NCI-H2171 (cell line): ENCODE data around the gene CCR5AS.

Source experiments
- DNase-seq: peaks from one replicate; lab custom pipeline; 2025; lab: John Stamatoyannopoulos, UW

Gene CCR5AS

DNA sequence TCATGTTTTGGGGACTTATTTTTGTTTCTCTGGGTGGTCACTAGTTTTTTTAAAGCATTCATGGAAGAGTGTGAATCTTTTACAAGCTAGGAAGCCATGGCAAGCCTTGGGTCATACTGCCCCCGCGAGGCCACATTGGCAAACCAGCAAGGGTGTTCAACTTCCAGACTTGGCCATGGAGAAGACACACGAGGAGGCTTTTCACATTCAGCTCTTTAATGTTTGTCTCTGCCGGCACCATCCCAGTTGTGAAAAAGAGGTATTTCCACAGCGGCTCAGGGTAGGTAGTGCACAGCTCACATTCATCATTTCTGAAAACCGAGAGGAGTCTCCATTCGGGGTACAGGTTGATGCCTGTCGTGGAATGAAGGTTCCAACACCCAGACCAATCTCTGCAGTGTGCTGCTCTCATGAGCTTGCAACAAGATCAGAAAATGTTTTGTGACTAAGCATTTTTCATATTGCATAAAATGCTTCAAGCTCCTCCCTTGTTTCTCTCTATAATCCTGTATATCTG lies 28.4 kb downstream of the CCR5AS start:
- DNase-seq: no peak

- no peak for DNase-seq
Measured at GRCh38 chr3:46375814-46376213, 31.1 kb downstream of the CCR5AS start.

GRCh38 chr3:46375218-46375617 lies 31.6 kb downstream of the CCR5AS start:
- no peak for DNase-seq

DNA sequence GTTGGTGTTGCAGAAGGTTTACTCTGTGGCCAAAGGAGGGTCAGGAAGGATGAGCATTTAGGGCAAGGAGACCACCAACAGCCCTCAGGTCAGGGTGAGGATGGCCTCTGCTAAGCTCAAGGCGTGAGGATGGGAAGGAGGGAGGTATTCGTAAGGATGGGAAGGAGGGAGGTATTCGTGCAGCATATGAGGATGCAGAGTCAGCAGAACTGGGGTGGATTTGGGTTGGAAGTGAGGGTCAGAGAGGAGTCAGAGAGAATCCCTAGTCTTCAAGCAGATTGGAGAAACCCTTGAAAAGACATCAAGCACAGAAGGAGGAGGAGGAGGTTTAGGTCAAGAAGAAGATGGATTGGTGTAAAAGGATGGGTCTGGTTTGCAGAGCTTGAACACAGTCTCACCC lies 32.1 kb downstream of the CCR5AS start:
- no peak for DNase-seq

- no peak for DNase-seq
Measured at GRCh38 chr3:46372492-46373359, 34.1 kb downstream of the CCR5AS start.

DNA sequence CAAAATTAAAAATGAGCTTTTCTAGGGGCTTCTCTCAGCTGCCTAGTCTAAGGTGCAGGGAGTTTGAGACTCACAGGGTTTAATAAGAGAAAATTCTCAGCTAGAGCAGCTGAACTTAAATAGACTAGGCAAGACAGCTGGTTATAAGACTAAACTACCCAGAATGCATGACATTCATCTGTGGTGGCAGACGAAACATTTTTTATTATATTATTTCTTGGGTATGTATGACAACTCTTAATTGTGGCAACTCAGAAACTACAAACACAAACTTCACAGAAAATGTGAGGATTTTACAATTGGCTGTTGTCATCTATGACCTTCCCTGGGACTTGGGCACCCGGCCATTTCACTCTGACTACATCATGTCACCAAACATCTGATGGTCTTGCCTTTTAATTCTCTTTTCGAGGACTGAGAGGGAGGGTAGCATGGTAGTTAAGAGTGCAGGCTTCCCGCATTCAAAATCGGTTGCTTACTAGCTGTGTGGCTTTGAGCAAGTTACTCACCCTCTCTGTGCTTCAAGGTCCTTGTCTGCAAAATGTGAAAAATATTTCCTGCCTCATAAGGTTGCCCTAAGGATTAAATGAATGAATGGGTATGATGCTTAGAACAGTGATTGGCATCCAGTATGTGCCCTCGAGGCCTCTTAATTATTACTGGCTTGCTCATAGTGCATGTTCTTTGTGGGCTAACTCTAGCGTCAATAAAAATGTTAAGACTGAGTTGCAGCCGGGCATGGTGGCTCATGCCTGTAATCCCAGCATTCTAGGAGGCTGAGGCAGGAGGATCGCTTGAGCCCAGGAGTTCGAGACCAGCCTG lies 35.1 kb downstream of the CCR5AS start:
- DNase-seq: no peak

- no peak for DNase-seq
Measured at GRCh38 chr3:46370839-46371518, 35.9 kb downstream of the CCR5AS start, which contains the start of gene CCR5. Gene CCR5, plus strand, starts transcription at chr3:46370946. Its CDS starts 1,957 bp downstream, at chr3:46372903.

- DNase-seq: no peak
Measured at GRCh38 chr3:46369675-46370132, 37.2 kb downstream of the CCR5AS start.

DNA sequence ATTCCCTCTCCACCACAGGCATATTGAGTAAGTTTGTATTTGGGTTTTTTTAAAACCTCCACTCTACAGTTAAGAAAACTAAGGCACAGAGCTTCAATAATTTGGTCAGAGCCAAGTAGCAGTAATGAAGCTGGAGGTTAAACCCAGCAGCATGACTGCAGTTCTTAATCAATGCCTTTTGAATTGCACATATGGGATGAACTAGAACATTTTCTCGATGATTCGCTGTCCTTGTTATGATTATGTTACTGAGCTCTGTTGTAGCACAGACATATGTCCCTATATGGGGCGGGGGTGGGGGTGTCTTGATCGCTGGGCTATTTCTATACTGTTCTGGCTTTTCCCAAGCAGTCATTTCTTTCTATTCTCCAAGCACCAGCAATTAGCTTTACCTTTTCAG lies 37.7 kb downstream of the CCR5AS start:
- no peak for DNase-seq

GRCh38 chr3:46368569-46368968 lies 38.3 kb downstream of the CCR5AS start:
- DNase-seq: no peak

DNA sequence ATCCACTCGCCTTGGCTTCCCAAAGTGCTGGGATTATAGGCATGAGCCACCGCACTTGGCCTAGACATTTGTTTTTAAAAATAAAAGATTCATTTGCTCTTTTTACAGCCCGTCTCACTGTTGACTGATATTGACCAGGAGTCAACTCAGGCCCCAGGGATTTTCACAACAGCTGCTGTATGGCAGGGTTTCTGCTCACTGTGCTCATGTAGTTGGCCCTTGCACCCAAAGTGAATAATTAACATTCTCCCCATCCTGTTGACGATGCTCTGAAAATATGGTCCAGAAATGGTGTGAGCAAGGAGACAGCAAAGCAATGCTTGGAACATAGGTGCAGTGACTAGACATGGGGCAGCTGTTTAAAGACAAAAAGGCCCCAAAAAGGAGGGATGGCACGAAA lies 39.1 kb downstream of the CCR5AS start:
- no peak for DNase-seq

DNA sequence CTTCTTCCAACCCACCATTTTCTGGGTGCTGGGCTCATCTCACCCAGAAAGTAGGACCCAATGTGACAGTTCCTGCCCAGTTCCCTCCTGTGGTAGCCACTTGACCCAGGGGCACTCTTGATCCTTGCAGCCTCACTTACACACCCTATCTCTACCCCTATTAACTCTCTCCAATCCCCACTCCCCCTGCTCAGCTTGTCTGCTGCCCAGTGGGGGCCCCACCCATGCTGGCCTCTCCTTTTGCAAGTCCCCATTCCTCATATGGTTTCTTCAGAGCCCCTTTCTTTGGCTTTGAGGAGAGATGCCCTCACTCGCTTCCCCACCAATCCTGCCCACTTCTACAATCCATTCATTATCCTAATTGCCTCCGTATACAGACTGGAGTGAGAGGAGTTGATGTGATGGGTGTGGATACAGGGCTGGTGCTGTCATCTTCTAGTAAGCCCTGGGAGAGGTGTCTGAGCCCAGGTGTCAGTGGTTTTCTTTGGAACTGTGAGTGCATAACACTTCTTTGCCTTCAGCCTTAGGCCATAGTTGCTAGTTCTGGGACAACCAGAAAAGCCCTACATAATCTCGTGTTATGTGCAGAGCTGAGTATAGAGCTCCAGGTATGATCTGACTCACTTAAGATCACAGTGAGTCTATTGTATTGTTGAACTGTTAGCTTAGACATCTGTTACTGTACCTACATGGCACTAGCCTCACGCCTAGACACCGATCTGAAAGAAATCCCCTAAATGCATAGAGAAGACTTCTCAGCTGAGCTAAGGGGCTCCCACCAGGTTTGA lies 40.9 kb downstream of the CCR5AS start:
- no peak for DNase-seq

DNA sequence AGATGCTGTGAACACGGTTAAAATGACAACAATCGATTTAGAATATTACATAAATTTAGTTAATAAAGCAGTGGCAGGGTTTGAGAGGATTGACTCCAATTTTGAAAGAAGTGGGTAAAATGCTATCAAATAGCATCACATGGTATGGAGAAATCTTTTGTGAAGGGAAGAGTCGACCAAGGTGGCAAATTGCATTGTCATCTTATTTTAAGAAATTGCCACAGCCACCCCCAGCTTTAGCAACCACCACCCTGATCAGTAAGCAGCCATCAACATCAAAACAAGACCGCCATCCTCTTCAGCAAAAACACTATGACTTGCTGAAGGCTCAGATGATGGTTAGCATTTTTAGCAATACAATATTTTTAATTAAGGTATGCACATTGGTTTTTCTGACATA lies 41.8 kb downstream of the CCR5AS start:
- DNase-seq: no peak

GRCh38 chr3:46361408-46362283 lies 45.2 kb downstream of the CCR5AS start:
- no peak for DNase-seq

- DNase-seq: no peak
Measured at GRCh38 chr3:46360907-46361306, 46.0 kb downstream of the CCR5AS start.

DNA sequence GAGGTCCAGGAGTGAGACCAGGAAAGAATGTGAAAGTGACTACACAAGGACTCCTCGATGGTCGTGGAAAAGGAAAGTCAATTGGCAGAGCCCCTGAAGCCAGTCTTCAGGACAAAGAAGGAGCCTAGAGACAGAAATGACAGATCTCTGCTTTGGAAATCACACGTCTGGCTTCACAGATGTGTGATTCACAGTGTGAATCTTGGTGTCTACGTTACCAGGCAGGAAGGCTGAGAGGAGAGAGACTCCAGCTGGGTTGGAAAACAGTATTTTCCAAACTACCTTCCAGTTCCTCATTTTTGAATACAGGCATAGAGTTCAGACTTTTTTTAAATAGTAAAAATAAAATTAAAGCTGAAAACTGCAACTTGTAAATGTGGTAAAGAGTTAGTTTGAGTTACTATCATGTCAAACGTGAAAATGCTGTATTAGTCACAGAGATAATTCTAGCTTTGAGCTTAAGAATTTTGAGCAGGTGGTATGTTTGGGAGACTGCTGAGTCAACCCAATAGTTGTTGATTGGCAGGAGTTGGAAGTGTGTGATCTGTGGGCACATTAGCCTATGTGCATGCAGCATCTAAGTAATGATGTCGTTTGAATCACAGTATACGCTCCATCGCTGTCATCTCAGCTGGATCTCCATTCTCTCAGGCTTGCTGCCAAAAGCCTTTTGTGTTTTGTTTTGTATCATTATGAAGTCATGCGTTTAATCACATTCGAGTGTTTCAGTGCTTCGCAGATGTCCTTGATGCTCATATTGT lies 47.0 kb downstream of the CCR5AS start:
- peak; percentile 51 for DNase-seq

DNA sequence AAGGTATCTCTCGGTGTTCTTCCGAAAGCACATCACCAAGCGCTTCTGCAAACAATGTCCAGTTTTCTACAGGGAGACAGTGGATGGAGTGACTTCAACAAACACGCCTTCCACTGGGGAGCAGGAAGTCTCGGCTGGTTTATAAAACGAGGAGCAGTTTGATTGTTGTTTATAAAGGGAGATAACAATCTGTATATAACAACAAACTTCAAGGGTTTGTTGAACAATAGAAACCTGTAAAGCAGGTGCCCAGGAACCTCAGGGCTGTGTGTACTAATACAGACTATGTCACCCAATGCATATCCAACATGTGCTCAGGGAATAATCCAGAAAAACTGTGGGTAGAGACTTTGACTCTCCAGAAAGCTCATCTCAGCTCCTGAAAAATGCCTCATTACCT lies 48.4 kb downstream of the CCR5AS start:
- no peak for DNase-seq

DNA sequence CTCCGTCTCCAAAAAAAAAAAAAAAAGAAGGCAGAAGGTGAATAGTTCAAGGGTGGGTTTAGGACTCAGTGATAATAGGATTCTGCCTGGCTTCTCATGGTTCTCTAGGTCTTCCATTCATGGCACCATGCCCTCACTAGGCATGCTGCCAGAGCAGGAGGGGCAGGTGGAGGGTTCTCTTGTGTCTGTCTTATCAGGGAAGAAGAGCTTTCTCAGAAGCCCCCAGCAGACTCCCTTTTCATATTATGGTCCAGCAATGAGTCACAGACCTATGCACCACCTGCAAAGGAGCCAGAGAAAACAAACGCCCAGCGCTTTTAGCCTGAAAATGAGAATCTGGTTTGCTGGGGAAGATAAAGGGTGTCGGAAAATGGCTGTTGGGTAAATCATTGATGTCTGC lies 50.0 kb downstream of the CCR5AS start:
- no peak for DNase-seq

DNA sequence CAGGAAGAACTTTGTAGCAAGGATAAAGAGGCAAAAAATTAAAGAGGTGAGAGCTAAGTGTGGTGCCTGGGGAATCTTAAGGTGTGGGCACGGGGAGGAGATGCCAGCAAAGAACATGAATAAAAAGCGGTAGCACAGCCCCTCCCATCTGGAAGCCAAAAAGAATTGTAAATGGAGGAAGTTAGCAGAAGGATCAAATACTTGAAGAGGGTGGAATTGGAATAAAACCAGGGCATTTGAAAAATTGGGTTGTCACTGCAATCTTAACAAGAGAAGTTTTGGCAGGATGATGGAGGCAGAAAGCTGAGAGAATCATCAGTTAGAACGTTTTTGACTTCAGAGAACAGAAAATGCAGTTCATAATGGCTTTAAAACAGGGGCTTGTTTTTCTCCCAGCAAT lies 50.6 kb downstream of the CCR5AS start:
- no peak for DNase-seq

DNA sequence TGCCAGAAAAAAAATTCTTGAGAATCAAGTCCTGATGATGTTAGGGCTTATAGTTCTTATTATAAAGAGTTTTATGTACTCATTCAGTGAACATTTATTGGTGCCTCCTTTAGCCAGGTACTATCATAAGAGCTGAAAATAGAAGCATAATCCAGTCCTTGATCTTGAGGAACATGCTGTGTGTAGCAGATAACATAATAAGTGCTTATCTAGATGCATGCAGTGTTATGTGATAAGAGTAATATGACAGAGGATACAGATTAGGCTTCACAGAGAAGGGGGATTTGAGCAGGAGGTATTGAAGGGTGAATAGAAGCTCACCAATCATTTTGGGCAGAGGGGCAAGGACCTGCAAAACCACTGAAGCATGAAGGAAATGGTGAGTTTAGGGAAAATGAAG lies 51.9 kb downstream of the CCR5AS start:
- DNase-seq: no peak
